T-helper 9 cell (primary cell): Measurements from ENCODE around the gene CCL13.

ENCODE experiments used
- DNase-seq: peaks from one replicate; pipeline ENCODE4 v3.0.0-alpha.2; 2020

The CCL13 gene

GRCh38 chr17:34386343-34386696 is 30.0 kb downstream of the CCL13 start:
- no peak for DNase-seq

GRCh38 chr17:34386697-34387550 is 30.6 kb downstream of the CCL13 start:
- DNase-seq, result no peak

GRCh38 chr17:34387566-34387965 is 31.3 kb downstream of the CCL13 start:
- no peak for DNase-seq

- DNase-seq, result no peak
Observed at GRCh38 chr17:34389126-34389750, 33.0 kb downstream of the CCL13 start.

- no peak for DNase-seq
Observed at GRCh38 chr17:34390649-34391048, 34.4 kb downstream of the CCL13 start.

- DNase-seq, result no peak
Observed at GRCh38 chr17:34391241-34391640, 35.0 kb downstream of the CCL13 start.

GRCh38 chr17:34393401-34393800 is 37.1 kb downstream of the CCL13 start:
- DNase-seq, result no peak

GRCh38 chr17:34397265-34397664 is 41.0 kb downstream of the CCL13 start:
- no peak for DNase-seq

GRCh38 chr17:34398990-34399389 is 42.7 kb downstream of the CCL13 start:
- DNase-seq, result no peak

GRCh38 chr17:34399725-34400124 is 43.4 kb downstream of the CCL13 start:
- no peak for DNase-seq

- no peak for DNase-seq
Observed at GRCh38 chr17:34400301-34400931, 44.1 kb downstream of the CCL13 start.

- DNase-seq, result no peak
Observed at GRCh38 chr17:34401165-34401564, 44.9 kb downstream of the CCL13 start.

- DNase-seq, result no peak
Observed at GRCh38 chr17:34403006-34403405, 46.7 kb downstream of the CCL13 start.

GRCh38 chr17:34406226-34406625 is 49.9 kb downstream of the CCL13 start:
- no peak for DNase-seq
